Suprapubic skin (tissue), 4 donors: Measurements from ENCODE around the gene KRTAP21-1.

Experiments used
- CTCF ChIP-seq, 2 donors: fragments of 200-600 bp in 1 of 2; fragments of 450-650 bp in 1 of 2; sonication (generic) in 1 of 2; IDR thresholded peaks; one replicate each; pipeline ENCODE4 v1.5.1; 2016 to 2019; ENCODE audit warnings: antibody characterized with exemption in 2 of 2, mild to moderate bottlenecking in 1 of 2, moderate library complexity in 1 of 2
- EP300 ChIP-seq: sonication (generic); formaldehyde crosslinking; IDR thresholded peaks from one replicate; pipeline ENCODE4 v1.6.1; 2017; ENCODE audit warnings: antibody characterized with exemption
- POLR2A ChIP-seq, 2 donors: fragments of 450-650 bp; IDR thresholded peaks; one replicate each; pipeline ENCODE4 v1.6.1; 2017; ENCODE audit warnings: antibody characterized with exemption in 2 of 2, mild to moderate bottlenecking in 2 of 2, moderate library complexity in 2 of 2
- POLR2AphosphoS5 ChIP-seq, 3 donors: sonication (generic); formaldehyde crosslinking; IDR thresholded peaks; one replicate each; pipeline ENCODE4 v1.6.1; 2017; ENCODE audit warnings: antibody characterized with exemption in 3 of 3

DNA sequence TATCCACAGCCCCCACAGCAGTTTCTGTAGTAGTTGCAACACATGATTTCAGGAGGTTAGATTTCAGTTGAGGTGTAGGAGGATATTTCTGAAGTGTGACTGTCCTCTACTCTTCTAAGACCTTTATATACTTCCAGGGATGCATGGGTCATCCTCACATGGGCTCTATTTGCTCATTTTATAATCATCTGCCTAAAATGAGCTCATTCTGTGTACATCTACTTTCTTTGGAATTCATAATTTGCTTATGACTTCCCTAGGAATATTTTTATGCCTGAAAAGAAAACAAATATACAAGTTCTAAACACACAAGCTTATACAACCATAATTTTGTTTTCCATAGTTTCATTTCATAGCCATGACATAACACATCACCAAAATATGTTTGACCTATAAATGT, 8.1 kb downstream of the KRTAP21-1 start, which contains the start of gene KRTAP21-2:
- TF ChIP-seq CTCF (IDR thresholded peaks at IDR 0.05) (no peak), POLR2AphosphoS5 (IDR thresholded peaks at IDR 0.05) (no peak), EP300 (no peak), POLR2A (IDR thresholded peaks at IDR 0.05) (no peak)
